PC-9 (cell line): ENCODE measurements around the gene ZNF460.

Source experiments
- EZH2 ChIP-seq: fragments of 200-600 bp; sonication (generic); IDR thresholded peaks from 2 replicates; pipeline ENCODE4 v1.8.0; 2017; ENCODE audit warnings: antibody characterized with exemption, low read depth
- TF ChIP-seq, protein P1 (sequence below): fragments of 200-600 bp; sonication (generic); conservative IDR thresholded peaks from 2 replicates; pipeline ENCODE4 v1.6.1; 2017; ENCODE audit warnings: mixed run types, antibody characterized with exemption, mild to moderate bottlenecking, moderate library complexity

DNA sequence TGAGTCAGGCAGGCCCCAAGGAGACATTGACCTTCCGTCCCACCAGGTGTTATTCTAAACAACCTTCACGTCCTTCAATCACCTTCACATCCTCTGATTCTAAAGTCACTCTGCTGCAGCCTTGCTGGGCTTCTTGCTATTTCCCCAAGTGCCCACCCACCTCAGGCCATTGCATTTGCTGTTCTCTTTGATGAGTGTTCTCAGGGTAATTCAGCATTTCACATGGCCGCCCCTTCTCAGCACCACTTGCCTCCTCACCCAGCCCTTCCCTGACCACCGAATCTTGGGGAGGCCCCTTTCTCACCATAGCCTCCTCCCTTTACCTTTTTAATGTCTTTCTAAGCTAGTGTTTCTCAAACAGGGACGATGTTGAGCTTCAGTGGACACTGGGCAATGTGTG, 35.2 kb upstream of the ZNF460 start:
- TF ChIP-seq, protein P1, sequence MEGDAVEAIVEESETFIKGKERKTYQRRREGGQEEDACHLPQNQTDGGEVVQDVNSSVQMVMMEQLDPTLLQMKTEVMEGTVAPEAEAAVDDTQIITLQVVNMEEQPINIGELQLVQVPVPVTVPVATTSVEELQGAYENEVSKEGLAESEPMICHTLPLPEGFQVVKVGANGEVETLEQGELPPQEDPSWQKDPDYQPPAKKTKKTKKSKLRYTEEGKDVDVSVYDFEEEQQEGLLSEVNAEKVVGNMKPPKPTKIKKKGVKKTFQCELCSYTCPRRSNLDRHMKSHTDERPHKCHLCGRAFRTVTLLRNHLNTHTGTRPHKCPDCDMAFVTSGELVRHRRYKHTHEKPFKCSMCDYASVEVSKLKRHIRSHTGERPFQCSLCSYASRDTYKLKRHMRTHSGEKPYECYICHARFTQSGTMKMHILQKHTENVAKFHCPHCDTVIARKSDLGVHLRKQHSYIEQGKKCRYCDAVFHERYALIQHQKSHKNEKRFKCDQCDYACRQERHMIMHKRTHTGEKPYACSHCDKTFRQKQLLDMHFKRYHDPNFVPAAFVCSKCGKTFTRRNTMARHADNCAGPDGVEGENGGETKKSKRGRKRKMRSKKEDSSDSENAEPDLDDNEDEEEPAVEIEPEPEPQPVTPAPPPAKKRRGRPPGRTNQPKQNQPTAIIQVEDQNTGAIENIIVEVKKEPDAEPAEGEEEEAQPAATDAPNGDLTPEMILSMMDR: no peak
- TF ChIP-seq EZH2: no peak
